MM.1S (cell line): Measurements from ENCODE around the gene LRRC75A.

Experiments
- CTCF ChIP-seq: fragments of 300-600 bp; sonication (generic); IDR thresholded peaks from 2 replicates; pipeline ENCODE4 v1.5.1; 2016; ENCODE audit warnings: antibody characterized with exemption, low read length, mixed read lengths
- EZH2 ChIP-seq: fragments of 300-600 bp; sonication (generic); optimal IDR thresholded peaks from 2 replicates; pipeline ENCODE3; 2017; ENCODE audit warnings: low read depth, mild to moderate bottlenecking, antibody characterized with exemption, low read length, mixed read lengths

GRCh38 chr17:16461606-16461866, 30.5 kb downstream of the LRRC75A start:
- no peak for TF ChIP-seq CTCF
- no peak for TF ChIP-seq EZH2
